Measurements from ENCODE around the gene TAL2.

DNA sequence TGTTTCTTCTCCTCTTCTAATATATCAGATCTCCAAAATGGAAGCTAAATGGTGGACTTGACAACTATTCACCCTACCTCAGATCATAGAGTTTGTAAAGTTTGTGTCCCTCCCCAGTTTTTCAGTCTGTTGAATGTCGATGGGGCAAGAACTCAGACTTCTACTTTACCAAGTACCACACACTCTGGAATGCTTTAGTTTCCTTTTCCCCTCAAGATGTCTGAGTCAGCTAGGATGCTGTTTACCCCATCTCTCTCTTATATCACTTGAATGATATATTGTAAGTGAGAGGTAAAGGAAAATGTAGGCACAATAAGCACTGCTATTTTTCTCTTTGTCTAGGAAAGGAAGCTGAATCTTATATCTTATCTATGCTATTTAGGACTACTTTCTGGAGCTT, 25.9 kb upstream of the TAL2 start:
- TF ChIP-seq POLR2A (IDR thresholded peaks at IDR 0.05; ENCODE audit: extremely low read depth, insufficient read length), result no peak
- TF ChIP-seq, protein P1, sequence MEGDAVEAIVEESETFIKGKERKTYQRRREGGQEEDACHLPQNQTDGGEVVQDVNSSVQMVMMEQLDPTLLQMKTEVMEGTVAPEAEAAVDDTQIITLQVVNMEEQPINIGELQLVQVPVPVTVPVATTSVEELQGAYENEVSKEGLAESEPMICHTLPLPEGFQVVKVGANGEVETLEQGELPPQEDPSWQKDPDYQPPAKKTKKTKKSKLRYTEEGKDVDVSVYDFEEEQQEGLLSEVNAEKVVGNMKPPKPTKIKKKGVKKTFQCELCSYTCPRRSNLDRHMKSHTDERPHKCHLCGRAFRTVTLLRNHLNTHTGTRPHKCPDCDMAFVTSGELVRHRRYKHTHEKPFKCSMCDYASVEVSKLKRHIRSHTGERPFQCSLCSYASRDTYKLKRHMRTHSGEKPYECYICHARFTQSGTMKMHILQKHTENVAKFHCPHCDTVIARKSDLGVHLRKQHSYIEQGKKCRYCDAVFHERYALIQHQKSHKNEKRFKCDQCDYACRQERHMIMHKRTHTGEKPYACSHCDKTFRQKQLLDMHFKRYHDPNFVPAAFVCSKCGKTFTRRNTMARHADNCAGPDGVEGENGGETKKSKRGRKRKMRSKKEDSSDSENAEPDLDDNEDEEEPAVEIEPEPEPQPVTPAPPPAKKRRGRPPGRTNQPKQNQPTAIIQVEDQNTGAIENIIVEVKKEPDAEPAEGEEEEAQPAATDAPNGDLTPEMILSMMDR (IDR thresholded peaks at IDR 0.05; ENCODE audit: low read depth, low read length), result no peak
